ENCODE measurements around the gene TRNT1.
A peak's percentile ranks its signal among the peaks of the same experiment; 100 is the strongest.

DNA sequence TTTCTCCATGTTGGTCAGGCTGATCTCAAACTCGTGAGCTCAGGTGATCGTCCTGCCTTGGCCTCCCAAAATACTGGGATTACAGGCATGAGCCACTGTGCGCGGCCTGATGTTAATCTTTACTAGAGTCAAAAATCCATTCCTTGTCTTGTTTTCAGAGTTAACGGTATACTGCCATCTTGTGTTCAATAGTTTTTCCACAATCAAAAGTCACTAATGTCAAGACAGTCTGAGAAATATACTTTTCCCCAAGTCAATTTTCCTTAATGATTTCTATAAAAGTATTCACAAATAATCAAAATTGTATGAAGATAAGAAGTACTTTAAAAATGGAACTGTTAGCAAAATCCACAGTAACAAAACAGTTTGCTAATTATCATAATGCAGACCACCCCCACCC is 44.3 kb downstream of the TRNT1 start:
- no peak for TF ChIP-seq EZH2 (IDR thresholded peaks at IDR 0.05; ENCODE audit: low read length, missing control alignments)
- TF ChIP-seq, protein P1, sequence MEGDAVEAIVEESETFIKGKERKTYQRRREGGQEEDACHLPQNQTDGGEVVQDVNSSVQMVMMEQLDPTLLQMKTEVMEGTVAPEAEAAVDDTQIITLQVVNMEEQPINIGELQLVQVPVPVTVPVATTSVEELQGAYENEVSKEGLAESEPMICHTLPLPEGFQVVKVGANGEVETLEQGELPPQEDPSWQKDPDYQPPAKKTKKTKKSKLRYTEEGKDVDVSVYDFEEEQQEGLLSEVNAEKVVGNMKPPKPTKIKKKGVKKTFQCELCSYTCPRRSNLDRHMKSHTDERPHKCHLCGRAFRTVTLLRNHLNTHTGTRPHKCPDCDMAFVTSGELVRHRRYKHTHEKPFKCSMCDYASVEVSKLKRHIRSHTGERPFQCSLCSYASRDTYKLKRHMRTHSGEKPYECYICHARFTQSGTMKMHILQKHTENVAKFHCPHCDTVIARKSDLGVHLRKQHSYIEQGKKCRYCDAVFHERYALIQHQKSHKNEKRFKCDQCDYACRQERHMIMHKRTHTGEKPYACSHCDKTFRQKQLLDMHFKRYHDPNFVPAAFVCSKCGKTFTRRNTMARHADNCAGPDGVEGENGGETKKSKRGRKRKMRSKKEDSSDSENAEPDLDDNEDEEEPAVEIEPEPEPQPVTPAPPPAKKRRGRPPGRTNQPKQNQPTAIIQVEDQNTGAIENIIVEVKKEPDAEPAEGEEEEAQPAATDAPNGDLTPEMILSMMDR (conservative IDR thresholded peaks at IDR 0.05 in 1 of 2, IDR thresholded peaks at IDR 0.05 in 1 of 2; ENCODE audit: low read depth in 1 of 2, low read length in 2 of 2), result peak in 1 of 2 donors; percentile 36
